ENCODE data around the gene TFAP2A. TPM values are rescaled to one million over a fixed set of nuclear protein-coding genes. Genes with fewer than 3 reads are reported as not detected.

The TFAP2A gene
- total and polyA plus RNA-seq, 10 donors, result 0.04 to 0.94 (median 0.23) TPM; not detected in 4

DNA sequence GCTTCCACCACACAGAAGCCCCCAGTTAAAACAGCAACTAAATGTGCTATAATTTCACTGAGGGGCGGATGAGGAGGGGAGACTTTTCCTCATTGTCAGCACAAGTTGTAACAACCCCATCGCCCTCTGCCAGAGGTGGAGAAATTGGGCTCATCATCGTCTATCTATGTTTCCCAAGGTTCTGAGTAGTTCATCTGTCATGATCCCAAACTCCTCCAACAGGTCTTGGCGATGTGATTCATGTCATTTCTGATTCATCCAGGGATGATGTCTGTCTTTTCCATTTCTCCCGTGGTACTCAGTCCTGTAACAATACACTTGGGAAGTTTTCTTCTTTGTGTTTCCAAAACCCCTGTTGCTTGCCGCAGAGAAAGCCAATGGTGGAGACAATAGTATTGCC lies 51.0 kb downstream of the TFAP2A start:
- Histone ChIP-seq H3K4me1 (no peaks in the 10 kb centered on the region), H3K36me3 (no peaks in the 10 kb centered on the region), H3K9me3 (peaks cover 0 to 16% (median 1%) of the 10 kb centered on the region in 8 donors), H3K27ac (no peak overlapping the region), H3K4me3 (no peak overlapping the region), H3K27me3 (replicated peaks in 1 of 7) (peaks cover 0 to 11% (median 0%) of the 10 kb centered on the region in 7 donors)
- WGBS, 5 donors, result 78 to 86% (median 83%) methylated on average over 6 of the region's 6 CpGs
- DNase-seq, result no peak
- intact Hi-C loops (cut with DNase I; ENCODE audit: low total_unique reads), result no loop called here
- TF ChIP-seq, protein P1, sequence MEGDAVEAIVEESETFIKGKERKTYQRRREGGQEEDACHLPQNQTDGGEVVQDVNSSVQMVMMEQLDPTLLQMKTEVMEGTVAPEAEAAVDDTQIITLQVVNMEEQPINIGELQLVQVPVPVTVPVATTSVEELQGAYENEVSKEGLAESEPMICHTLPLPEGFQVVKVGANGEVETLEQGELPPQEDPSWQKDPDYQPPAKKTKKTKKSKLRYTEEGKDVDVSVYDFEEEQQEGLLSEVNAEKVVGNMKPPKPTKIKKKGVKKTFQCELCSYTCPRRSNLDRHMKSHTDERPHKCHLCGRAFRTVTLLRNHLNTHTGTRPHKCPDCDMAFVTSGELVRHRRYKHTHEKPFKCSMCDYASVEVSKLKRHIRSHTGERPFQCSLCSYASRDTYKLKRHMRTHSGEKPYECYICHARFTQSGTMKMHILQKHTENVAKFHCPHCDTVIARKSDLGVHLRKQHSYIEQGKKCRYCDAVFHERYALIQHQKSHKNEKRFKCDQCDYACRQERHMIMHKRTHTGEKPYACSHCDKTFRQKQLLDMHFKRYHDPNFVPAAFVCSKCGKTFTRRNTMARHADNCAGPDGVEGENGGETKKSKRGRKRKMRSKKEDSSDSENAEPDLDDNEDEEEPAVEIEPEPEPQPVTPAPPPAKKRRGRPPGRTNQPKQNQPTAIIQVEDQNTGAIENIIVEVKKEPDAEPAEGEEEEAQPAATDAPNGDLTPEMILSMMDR (IDR thresholded peaks at IDR 0.05 in 8 of 11, conservative IDR thresholded peaks at IDR 0.05 in 3 of 11), result no peak
- no peak for TF ChIP-seq POLR2AphosphoS5 (IDR thresholded peaks at IDR 0.05)

DNA sequence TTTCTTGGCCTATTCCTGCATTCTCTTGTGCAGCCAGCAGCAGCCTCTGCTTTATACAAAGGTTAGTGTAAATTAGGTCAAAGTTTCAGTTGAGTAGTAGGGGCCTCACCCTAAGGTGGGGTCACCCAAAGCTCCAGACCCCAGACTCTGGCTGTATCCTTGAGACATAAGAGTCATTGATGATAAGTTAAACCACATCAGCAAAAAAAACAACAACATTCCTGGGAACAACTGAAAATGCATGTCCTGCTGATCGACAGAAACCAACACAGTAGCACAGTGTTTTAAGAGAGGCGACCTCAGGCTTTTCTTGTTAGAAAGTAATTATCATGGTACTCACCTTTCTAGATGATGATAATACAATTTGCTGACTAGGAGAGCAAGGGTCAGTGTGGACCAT lies 52.6 kb downstream of the TFAP2A start:
- peaks cover 0 to 16% (median 1%) of the 10 kb centered on the region in 8 donors for H3K9me3 ChIP-seq
- H3K27ac ChIP-seq, result no peak overlapping the region
- 72 to 80% (median 77%) methylated on average over 2 of the region's 2 CpGs for WGBS, 5 donors
- no peaks in the 10 kb centered on the region for H3K4me1 ChIP-seq
- no peak for DNase-seq
- no peak for TF ChIP-seq POLR2A (IDR thresholded peaks at IDR 0.05)
- no peak for TF ChIP-seq POLR2AphosphoS5 (IDR thresholded peaks at IDR 0.05)
- TF ChIP-seq, protein P1 (IDR thresholded peaks at IDR 0.05 in 8 of 11, conservative IDR thresholded peaks at IDR 0.05 in 3 of 11), result no peak
- no peaks in the 10 kb centered on the region for H3K36me3 ChIP-seq
- H3K4me3 ChIP-seq, result no peak overlapping the region
- H3K27me3 ChIP-seq (replicated peaks in 1 of 7), result peaks cover 0 to 14% (median 0%) of the 10 kb centered on the region in 7 donors
- intact Hi-C loops (cut with DNase I; ENCODE audit: low total_unique reads), result no loop called here

DNA sequence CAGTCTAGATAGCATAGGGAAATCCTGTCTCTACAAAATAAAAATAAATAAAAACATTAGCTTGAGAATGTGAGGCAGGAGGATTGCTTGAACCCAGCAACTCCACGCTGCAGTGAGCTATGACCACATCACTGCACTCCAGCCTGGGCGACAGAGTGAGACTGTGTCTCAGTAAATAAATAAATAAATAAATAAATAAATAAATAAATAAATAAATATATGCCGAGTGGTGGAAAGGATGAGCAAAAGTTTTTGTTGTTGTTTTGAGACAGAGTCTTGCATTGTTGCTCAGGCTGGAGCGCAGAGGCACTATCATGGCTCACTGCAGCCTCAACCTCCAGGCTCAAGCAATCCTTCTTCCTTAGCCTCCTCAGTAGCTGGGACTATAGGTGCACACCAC lies 53.4 kb downstream of the TFAP2A start:
- no peaks in the 10 kb centered on the region for H3K4me1 ChIP-seq
- H3K36me3 ChIP-seq, result no peaks in the 10 kb centered on the region
- DNase-seq, result no peak
- intact Hi-C loops (cut with DNase I; ENCODE audit: low total_unique reads), result no loop called here
- H3K9me3 ChIP-seq, result peaks cover 0 to 16% (median 1%) of the 10 kb centered on the region in 8 donors
- 67 to 95% (median 85%) methylated on average over 4 of the region's 4 CpGs for WGBS, 5 donors
- H3K4me3 ChIP-seq, result no peak overlapping the region
- H3K27me3 ChIP-seq (replicated peaks in 1 of 7), result peaks cover 0 to 18% (median 0%) of the 10 kb centered on the region in 7 donors
- no peak for TF ChIP-seq POLR2A (IDR thresholded peaks at IDR 0.05)
- no peak for TF ChIP-seq POLR2AphosphoS5 (IDR thresholded peaks at IDR 0.05)
- TF ChIP-seq, protein P1 (IDR thresholded peaks at IDR 0.05 in 8 of 11, conservative IDR thresholded peaks at IDR 0.05 in 3 of 11), result no peak
- no peak overlapping the region for H3K27ac ChIP-seq

DNA sequence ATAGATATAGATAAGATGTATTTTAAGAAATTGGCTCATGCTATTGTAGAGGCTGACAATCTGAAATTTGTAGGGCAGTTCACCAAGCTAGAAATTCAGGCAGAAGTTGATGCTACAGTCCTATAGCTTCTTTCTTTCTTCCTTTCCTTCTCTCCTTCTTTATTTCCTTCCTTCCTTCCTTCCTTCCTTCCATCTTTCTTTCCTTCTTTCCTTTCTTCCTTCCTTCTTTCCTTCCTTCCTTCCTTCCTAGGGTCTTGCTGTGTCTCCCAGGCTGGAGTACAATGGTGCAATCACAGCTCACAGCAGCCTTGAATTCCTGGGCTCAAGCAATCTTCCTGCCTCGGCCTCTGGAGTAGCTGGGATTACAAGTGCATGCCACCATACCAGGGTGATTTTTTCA lies 55.3 kb downstream of the TFAP2A start:
- Histone ChIP-seq H3K9me3 (peaks cover 0 to 11% (median 0%) of the 10 kb centered on the region in 8 donors), H3K4me1 (no peaks in the 10 kb centered on the region), H3K36me3 (no peaks in the 10 kb centered on the region), H3K4me3 (no peak overlapping the region), H3K27ac (no peak overlapping the region), H3K27me3 (replicated peaks in 1 of 7) (peaks cover 0 to 30% (median 0%) of the 10 kb centered on the region in 7 donors)
- DNase-seq, result no peak
- 64 to 76% (median 75%) methylated on average over 1 of the region's 1 CpG for WGBS, 5 donors
- TF ChIP-seq POLR2A (IDR thresholded peaks at IDR 0.05) (no peak), POLR2AphosphoS5 (IDR thresholded peaks at IDR 0.05) (no peak)
- TF ChIP-seq, protein P1 (IDR thresholded peaks at IDR 0.05 in 8 of 11, conservative IDR thresholded peaks at IDR 0.05 in 3 of 11), result no peak
- intact Hi-C loops (cut with DNase I; ENCODE audit: low total_unique reads), result no loop called here

Measured in spleen (tissue), 11 donors.